HG03060 (cell line): ENCODE data around the gene STUB1.

Experiments
- ATAC-seq: cut with Tn5 transposase; IDR thresholded peaks from one replicate; pipeline ENCODE4 v1.9.1; 2021; ENCODE audit warnings: low read depth, moderate number of reproducible peaks; ENCODE audit not compliant: unreplicated experiment

Gene STUB1

GRCh38 chr16:692356-693108 is 12.3 kb downstream of the STUB1 start:
- no peak for ATAC-seq

- ATAC-seq: no peak
These were observed 13.2 kb downstream of the STUB1 start for GRCh38 chr16:693364-693763.

DNA sequence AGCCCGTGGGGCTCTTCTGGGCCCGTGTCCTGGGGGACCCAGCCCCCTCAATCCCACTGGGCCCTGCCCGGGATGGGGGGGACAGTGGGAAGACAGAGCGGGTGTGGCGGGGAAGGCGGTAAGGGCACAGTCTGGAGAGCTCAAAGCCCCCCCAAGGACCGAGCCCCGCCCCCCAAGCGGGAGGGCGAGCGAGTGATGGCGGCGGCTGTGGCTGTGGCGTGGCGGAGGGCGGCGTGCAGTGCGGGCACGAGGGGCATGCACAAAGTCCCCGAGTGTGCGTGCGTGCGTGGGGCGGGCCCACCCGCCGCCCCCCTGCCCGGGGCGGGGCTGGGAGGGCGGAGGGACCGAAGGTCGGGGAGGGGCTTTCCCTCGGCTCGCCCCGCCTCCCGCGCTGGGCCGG is 13.6 kb downstream of the STUB1 start:
- no peak for ATAC-seq

- no peak for ATAC-seq
These were observed 14.1 kb downstream of the STUB1 start for GRCh38 chr16:694187-694862.

- no peak for ATAC-seq
These were observed 14.7 kb downstream of the STUB1 start for GRCh38 chr16:694863-695354.

GRCh38 chr16:695355-696089 is 15.3 kb downstream of the STUB1 start:
- no peak for ATAC-seq

DNA sequence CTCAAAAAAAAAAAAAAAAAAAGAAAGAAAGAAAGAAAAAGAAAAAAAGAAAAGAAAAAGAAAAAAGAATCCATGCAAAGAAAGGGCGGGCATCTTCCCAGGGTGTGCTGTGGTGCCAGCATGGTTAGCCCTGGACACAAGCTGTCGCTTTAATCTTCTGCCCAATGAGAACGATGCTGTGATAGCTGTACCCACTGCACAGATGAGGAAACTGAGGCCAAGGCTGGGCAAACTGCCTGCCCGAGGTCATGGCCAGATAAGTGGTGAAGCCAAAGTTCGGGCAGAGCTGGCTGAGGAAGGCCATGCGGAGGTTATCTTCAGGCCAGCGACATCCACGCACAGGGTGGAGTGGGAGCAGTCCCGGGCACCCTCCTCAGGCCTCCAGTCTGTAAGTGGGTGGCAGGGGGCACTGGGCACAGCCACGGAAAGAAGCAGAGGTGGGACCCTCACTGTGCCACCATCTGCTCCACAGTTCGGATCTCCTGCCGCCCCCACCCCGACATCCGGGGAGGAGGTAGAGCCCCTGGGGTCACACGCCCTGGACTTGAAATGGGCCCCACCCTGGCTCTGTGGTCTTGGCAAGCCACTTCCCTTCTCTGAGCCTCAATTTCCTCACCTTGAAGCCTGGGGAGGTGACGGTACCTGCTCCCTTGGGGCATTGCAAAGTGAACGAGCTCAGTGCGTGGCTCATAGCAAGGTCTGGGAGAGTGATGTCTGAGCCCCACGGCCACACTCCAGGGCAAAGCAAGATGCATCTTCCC is 18.9 kb downstream of the STUB1 start:
- ATAC-seq: no peak

DNA sequence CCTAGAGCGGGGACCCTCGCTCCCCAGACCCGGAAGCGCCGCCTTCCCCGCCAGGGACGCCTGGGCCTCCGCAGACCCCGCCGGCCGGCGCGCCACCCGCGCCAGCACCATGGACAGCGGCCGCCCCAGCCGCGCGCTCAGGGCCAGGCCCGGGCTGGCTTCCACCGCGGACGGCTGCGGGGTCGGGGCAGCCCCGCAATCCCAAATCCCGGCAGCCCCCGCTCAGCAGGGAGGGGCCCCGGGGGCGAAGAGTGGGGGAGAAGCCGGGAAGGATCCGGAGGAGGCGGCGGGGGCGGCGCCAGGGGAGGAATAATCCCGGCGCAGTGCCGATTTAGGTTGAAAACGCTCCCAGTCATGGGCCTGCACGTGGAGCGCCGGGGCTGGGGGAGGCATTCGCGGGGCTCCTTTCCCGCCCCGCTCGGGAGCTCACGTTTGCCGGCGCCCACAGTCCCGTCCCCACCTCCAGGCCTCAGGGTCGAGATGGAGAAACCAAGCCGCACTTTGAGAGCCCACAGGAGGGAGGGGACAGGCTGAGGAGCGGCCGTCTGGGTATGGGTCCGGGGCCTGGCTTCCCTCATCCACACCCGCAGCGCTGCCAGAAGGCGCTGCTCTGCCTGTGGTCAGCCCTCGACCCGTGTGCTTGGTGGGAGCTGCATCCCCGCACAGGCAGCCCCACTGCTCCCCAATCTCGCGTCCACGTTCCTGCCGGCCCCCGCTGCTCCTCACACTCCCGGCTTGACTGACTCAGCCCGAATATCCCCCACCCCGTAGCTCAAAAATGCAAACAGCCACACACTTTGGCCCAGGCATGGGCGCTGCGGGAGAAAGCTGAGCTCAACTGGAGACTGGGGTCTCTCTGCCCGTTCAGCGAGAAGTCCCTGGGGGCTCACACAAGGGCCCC is 20.7 kb downstream of the STUB1 start:
- ATAC-seq: no peak

GRCh38 chr16:702341-702740 is 22.1 kb downstream of the STUB1 start:
- ATAC-seq: no peak

GRCh38 chr16:703406-703805 is 23.2 kb downstream of the STUB1 start:
- ATAC-seq: no peak

DNA sequence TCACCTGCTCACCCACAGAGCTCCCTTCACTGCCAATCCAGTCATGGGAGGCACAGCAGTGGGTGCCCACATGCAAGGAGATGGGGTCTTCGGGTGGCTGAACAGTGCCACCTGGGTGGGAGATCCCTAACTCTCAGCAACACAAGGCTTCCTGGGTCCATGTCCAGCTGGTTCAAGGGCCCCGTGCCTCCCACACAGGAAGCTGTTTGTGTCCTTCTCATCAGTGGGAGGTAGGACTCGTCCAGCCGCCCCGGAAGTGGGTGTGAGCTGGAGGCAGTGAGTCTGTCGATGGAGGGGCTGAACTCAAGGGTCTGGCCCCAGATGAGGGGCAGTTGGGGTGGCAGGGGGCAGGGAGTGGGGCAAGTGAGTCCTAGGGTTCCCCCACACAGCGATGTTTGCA is 23.8 kb downstream of the STUB1 start:
- ATAC-seq: no peak

DNA sequence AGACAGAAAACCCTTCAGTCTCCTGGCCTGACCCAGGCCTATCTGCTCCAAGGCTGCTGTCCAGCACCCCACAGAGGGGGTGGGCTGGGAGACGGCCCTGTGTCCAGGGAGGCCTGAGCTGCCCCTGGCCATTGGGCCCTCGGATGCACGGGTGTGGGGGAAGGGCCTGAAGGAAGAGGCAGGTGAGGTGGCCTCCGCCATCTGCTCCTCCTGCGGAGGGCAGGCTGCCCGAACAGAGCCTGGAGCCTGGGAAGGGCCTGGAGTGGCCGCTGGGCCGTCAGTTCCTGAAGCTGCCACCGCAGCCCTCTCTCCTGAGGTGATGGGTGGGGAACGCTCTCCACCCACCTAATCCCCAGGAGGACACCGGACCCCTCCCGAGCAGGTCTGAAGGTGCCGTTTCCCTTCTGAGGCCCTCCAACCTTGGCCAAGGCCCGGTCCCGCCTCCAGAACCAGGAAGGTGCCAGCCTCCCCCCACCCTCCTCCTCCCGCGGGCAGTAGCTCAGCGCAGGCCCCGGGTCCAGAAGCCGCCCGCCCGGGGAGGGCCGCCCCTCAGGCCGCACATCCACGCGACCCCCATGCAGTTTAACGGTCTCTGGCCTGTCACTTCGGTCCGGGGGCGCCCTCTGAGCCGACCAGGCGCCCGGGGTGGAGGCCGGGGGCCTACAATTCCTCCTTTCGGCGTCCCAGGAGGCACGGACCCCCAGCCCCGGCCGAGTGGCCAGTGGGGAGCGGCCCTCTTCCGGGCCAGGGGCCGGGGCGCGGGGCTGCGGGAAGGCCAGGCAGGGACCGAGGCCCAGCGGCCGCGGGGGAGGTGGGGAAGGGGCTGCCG is 24.6 kb downstream of the STUB1 start:
- no peak for ATAC-seq

DNA sequence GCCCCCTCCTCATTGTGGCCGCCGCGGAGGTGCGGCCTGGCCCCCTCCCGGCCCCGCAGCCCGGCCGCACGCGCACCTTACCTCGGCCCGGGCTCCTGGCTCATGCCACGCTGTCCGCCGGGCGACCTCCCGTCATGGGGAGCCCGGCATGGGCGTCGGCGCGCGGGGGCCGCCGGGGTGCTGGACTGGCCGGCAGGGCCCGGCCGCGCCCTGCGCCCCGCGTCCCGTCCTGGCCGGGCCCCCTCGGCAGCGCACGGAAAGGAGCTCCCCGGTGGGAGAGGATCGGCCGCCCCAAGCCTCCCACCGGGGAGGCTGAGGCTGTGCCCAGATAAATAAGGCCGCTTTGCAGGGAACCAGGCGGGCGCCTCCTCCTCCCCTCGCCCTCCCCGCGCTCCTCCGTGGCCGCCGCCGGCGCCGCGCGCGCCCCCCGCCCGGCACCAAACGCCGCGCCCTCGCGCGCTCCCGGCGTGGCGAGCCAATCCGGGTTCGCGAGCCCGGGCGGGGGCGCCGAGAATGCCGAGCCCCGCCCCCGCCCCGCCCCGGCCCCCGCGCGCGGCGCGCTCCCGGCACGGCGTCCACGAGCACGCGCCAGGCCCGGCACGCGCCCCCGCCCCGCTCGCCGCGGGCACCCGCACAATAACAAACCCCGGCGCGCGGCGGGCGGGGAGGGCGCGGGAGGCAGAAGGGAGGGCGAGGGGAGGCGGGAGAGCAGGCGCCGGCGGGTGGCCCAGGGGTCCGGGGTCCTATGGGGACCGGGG is 25.4 kb downstream of the STUB1 start, which contains the start of gene FBXL16:
TSS of gene FBXL16 (minus strand) at position 371 of the 758 bp plus-strand sequence. CDS start 8,396 bp downstream, outside the sequence.
- ATAC-seq: no peak

DNA sequence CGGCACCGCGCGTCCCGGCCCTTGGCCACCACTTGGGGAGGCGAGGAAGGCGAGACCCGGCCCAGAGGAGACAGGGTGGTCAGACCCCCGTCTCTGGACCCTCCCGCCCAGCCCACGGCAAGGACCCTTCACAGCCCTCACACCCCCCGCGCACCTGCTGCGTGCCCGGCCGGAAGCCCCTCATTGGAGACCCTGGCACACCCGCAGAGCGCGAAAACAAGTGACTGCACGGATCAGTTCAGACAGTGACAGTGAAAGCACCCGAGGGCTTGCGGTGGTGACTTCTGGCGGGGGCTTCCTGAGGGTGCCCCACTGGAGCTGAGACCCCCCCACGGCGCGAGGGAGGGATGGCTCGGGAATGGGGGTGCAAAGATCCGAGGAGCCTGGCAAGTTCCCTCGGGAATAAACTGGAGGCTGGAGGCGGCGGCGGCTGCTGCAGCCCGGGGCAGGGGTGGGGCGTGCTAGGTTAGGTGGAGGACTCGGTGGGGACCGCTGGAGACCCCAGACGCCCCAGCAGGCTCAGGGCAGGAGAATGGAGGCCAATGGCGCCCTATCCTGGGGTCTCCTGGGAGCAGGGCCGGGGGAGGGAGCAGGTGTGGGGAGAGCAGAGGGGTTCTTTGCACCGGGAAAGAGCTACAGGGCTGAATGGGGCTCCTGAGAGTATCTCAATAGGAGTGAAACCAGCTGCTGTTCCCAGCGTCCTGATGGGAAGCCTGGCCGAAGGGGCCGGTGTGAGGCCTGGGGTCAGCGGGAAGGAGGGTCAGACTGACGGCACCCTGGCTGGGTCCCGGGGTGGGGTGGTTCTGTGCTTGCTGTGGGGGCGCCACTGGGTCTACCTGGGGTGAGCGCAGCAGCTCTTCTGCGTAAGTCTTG is 26.2 kb downstream of the STUB1 start:
- ATAC-seq: no peak

GRCh38 chr16:707062-707538 is 26.9 kb downstream of the STUB1 start:
- no peak for ATAC-seq

DNA sequence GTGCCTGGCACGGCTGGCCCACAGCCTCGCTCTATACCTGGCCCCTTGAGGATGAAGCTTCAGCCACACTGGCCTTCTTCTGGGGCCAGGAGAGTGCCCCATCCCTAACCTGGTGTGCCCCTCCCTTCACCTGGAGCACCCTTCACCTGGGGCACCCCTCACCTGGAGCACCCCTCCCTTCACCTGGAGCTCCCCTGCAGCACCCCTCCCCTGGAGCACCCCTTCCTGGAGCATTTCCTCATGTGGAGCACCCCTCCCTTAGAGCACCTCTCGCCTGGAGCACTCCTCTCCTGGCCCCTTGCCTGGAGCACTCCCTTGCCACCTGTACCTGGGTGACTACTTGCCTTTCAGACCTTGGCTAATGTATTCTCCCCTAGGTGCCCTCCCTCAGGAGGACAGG is 27.8 kb downstream of the STUB1 start:
- ATAC-seq: no peak

- no peak for ATAC-seq
These were observed 28.7 kb downstream of the STUB1 start for GRCh38 chr16:708959-709358.
